HG03354 (cell line): ENCODE measurements around the gene COL1A1.

Source experiments
- ATAC-seq: cut with Tn5 transposase; IDR thresholded peaks from one replicate; pipeline ENCODE4 v1.9.1; 2021; ENCODE audit warnings: mild to moderate bottlenecking; ENCODE audit not compliant: unreplicated experiment, poor library complexity, severe bottlenecking

COL1A1 gene

DNA sequence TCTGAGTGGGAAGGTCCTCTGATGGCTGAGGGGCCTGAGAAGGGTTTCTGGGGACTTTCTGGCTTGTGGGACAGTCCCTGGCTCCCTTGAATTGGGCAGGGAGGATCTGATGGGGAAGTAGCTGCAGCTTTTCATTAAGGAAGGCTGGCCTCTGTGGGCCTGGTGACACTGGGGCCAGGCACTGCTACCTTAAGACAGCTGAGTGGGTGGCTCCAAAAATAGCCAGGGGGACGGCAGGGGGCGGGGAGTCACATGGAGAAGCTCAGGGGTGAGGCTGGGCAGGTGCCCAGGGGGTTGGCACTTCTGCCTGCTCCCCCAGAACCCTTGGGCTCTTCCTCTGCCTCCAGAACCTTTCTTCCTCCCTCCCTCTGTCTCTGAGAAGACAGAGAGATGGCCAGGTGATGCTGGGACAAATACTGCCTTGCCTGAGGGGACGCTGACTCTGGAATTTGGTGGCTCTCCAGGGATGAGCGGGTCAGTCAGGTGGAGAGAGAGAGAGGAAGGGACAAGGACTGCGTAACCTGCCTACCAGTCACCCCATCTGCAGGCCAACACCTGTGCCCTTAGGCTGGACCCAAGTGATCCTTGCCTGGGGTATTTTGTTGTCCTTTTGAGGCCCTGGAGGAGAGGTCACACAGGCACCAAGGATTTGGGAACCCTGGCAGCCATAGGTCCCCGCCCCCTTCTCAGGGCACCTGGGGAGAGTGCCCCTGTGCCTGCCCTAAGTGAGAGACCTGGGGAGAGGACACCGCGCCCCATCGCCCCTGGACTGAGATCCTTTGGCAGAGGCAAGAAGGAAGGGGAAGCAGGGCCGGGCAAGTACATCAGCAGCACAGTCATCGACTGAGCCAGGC, 37.4 kb downstream of the COL1A1 start:
- no peak for ATAC-seq

DNA sequence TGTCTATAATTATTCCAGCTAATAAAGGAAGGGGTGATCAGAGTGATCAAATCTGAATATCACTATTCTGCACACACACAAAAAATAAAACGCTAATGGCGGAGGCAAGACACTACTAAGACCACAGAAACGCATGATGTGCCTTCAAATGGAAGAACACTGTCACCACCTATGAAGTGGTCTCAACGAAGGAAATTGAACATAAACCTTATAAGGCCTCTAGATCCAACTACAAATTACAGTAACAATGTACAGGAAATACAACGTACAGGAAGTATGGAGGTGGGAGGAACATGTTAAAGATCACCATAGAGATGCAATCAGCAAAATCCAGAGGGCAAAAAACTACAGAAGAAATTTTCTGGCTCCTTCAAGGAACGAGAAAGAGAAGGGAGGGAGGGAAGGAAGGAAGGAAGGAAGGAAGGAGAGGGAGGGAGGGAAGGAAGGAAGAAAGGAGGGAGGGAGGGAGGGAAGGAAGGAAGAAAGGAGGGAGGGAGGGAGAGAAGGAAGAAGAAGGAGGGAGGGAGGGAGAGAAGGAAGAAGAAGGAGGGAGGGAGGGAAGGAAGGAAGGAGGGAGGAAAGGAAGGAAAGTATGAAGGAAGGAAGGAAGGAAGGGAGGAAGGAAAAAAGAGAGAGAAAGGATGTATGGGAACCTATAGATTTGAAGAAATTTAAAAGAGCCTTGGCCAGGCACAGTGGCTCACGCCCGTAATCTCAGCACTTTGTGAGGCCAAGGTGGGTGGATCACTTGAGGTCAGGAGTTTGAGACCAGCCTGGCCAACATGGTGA, 38.8 kb downstream of the COL1A1 start:
- no peak for ATAC-seq

DNA sequence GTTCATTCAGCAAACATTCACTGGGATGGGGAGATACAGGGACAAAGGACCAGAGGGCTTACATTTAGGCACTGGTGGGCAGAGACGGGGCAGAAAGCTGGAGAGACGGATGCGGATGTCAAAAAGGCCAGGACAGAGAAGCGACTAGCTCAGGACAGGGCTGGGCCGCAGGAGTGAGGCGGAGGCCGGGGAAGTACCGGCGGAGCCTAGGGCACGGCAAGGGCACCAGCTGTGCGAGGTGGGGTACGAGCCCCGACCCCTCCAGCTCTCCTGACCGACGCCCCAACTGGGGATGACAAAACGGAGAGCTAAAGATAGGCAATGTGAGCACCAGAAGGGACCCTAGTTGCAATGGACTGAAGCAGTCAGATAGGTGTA, 39.5 kb downstream of the COL1A1 start:
- ATAC-seq: no peak

DNA sequence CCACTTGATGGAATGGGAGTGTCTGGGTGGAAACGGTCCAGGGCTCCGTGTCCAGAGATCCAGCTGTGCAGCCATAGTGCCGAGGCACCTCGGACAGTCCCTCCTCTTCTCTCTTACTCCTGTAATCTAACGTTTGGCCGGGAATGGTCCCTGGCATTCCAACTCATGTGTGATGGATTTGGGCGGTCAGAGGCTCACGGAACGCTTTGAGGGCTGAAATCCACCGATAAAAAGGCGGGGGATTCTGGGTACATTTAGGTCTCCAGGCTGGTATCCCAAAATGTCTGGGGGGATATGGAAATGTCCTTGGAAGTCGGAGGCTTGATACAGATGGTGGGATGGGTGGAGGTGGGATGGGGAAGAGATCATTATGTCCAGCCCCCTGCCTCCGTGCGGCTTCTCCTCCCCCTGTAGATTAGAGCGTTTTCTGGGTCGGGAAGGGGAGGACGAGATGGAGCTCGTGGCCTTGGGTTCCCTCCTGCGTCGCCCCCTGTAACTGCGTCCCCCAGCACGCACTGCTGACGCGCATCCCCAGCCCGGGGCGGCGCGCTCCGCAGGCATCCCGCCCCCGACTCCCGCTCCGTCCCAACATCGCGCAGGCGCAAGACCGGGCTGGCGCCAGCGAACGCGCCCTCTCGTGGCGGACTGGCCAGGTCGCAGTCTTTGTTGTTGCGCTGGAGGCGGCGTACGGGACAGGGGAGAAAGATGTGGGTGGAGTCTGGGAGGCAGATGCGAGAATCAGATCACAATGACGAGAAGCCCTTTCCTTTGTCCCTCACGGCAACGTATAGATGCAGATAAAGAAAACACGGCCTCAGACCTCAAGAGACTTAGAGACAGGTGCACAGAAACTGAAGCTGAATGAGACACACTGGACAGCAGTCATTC, 40.2 kb downstream of the COL1A1 start:
- ATAC-seq: peak; percentile 90

DNA sequence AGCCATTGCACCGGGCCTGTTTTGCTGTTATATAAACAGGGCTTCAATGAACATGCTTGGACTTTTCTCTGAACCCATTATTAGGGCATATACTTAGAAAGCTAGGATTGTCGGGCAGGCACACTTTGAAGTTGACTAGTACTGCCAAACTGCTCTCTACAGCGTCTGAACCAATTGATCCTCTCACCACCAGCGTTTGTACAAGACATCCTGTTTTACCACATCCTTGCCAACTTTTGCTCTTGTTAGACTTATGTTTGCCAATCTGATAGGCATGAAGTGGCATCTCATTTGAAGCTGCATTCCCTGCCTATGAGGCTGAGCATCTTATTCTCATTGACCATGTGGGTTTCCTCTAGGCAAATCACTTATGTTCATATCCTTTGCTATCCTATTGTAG, 43.5 kb downstream of the COL1A1 start:
- no peak for ATAC-seq

DNA sequence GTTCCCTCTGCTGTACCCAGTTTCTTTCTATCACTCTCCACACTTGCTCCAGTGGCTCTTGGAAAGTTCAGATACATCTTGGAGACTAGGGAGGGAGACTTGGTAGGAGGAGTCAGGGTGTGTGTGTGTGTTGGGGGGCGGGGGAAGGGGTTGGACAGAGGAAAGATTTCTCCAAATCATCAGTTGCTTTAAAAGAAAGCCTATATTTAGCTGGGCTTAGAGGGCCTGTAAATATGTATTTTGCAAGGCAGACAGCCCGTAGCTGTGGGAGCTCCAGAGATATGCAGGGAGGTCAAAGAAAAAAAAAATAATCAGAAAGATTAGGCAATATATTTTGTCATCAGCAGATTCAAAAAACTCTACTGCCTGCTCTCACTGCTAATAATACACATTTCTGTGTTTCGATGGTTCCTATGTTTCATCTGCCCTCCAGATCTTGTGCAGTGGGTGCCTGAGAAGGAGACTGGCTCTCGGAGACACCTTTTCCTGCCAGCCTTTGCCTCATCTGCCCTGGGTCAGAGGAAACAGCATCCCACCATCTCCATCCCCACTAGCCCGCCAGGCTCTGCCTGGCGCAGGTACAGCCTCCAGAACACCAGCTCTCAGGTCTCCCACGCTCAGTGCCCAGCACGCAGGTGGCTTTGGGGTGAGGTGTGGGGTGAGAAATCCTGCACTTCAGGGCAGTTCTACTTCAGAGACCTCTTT, 46.2 kb downstream of the COL1A1 start:
- ATAC-seq: no peak

DNA sequence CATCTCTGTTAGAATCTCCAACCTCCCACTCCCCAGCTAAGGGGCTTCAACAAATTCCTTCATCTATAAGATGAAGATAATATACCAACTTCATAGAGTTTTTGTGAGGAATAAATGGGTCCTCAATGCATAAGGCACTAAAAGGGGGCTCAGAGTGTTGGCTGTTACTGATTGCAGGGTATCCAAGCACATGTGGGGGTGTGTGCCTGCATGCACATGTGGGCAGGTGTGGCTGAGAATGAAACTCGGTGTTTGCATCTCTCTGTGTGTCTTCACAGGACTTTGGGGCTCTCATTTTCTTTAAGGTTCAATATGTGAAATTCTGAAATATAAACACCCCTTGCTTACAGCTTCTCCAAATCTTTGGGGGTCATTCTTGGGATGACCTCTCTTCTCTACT, 46.8 kb downstream of the COL1A1 start:
- ATAC-seq: peak; percentile 29

DNA sequence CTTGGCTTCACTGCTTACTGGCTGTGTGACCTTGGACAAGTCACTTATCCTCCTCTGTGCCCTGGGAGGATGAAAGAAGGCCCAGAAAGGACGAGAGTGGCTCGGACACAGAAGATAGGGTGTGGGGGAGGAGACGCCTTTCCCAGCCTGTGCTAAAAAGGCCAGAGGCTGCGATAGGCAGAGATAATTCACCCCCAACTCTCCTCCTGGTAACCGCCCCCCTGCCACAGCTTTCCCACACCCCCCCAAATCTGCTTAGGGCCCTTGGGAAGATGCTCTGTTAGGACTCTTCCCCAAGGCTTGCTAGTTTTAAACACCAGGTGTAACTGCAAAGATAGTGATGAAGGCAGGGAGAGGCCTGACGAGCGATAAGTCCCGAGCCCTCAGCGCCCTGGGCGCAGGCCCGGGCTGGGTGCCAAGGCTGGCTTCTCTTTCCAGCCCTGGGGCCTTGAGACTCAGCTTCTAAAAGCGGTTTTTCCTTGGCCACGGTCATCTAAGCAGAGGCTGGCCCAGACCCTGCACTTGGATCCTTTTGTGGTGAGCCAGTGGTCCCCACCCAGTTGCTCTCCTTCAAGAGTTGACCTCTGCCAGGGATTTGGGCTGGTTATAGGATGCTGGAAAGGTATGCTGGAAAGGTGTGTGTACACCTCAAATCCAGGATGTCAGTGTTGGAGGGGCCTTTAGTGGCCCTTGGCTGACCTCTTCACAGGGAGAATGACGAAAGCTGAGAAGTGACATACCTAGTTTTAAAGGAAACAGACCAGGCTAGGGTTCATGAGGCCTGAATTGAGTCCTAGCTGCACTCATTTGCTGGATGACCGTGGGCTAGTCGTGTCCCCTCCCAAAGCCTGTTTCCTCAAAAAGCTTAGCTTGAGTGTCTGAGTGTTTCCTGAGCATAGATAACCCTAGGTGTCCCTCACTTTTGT, 47.5 kb downstream of the COL1A1 start:
- no peak for ATAC-seq

DNA sequence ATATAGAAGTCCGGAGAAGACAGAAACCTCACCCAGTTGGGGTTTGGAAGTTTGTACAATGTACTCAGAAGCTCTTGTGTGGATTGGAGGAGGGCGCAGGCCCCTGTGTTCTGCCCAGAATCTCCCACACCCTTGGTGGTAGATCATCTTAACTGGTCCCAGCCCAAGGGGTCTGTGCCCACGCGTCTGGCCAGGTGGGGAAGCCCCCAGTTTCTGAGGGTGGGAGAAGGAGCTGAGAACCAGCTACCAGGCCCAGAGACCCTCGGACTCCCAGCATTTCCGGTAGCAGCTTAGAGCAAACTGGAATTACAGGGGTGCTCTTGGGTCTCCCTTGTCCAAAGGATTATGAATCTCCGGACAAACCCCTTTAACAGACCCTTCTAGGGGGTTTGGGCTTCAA, 48.7 kb downstream of the COL1A1 start:
- no peak for ATAC-seq

DNA sequence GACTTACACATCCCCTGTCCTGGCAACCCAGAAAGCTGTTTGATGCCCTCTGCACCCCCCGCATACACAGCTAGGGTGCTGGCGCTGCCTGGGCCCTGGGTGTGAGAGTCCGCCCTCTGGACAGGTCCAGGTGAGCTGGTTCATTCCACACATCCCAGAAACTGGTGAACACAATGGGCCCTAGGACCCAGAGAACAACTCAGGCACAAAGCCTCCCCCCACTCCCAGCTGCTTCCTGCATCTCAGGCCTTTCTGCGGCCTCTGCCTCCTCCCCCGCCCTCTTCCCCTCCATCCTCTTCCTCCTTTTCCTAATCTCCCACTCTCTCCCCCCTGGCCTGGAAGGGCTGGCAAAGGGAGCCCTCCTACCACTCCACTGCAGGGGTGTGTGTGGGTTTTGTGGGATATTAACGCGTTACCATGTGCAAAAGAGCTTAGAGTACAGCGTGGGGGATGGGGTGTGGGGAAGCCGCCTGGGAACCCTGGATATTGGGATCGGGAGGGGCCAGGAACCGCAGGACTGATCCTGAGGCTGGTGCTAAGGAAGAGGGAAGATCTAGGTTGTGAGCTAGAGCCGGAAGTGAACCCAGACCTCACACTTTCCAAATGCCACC, 49.4 kb downstream of the COL1A1 start:
- peak; percentile 33 for ATAC-seq

DNA sequence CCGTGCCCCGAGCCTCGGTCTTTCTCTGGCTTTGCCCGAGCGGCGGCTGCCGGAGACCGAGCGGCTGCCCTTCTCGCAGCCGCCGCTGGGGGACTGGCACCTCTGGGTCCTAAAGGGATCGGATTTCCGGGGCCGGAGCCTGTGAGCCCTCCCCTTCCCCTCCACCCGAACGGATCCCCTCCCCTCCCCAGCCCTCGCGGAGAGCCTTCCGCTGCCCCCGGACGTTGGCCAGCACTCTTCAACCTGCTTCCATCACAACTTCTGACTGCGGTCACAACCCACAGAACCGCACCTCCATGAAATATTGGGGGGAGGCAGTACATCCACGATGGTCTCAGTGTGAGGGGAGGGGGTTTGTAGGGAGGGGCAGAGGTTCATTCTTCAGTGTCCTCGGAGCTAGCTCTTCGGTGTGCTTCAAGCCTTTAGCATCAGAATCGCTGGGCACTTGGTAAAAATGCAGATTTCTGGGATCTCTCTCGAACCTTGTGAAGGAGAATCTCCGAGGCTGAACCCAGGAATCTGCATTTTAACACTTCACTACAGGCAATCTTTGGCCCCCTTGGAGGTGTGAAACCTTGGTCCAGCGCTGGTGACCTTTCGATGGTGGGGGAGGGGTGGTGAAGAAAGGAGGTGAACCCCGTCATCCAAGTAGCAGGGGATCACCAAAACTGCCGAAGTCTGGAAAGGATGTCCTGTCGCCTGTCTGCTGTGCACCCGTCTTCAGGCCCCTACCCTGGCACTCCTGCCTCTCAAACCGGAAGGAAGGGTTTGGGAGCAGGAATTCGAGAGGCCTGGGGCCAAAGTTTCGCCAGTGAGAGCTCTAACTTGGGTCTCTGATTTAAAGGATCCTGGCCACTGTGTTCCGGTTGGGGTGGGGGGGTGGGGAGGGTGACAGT, 50.1 kb downstream of the COL1A1 start:
- peak; percentile 52 for ATAC-seq

DNA sequence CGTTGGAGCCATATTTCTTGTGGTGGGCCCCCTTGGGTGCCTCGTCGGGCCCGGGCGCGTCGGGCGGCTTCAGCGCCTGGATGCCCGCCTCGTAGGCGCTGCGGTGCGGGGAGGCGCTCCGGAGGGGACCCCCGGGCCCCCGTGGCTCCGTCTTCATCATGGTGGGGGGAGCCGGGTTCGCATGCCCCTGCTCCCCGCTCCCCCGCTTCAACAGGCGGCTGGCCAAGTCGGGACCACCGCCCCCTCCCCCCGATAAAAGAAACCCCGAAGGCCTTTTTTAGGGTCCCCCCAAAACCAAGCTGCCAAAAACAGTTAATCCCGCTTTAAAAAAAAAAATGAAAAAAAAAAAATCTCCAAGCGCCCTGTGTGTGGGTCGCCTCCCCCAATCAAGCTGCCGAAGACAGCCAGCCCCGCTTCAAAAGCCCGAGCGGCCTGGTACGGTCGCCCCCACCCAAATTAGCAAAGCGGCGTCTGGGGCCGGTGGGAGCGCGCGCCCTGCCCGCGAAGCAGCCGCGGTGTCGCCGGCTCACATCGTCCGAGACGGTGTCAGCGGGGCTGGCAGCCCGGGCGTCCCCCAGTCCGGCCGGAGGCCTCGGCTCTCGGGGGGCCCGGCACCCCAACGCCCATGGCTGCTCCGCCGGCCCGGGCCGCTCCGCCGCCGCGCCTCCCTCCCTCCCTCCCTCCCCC, 50.9 kb downstream of the COL1A1 start, which contains the start of gene PPP1R9B:
PPP1R9B (minus strand) TSS at position 324 of the 687 bp plus-strand sequence; CDS start at position 160, 164 bp downstream.
- peak; percentile 4 for ATAC-seq

DNA sequence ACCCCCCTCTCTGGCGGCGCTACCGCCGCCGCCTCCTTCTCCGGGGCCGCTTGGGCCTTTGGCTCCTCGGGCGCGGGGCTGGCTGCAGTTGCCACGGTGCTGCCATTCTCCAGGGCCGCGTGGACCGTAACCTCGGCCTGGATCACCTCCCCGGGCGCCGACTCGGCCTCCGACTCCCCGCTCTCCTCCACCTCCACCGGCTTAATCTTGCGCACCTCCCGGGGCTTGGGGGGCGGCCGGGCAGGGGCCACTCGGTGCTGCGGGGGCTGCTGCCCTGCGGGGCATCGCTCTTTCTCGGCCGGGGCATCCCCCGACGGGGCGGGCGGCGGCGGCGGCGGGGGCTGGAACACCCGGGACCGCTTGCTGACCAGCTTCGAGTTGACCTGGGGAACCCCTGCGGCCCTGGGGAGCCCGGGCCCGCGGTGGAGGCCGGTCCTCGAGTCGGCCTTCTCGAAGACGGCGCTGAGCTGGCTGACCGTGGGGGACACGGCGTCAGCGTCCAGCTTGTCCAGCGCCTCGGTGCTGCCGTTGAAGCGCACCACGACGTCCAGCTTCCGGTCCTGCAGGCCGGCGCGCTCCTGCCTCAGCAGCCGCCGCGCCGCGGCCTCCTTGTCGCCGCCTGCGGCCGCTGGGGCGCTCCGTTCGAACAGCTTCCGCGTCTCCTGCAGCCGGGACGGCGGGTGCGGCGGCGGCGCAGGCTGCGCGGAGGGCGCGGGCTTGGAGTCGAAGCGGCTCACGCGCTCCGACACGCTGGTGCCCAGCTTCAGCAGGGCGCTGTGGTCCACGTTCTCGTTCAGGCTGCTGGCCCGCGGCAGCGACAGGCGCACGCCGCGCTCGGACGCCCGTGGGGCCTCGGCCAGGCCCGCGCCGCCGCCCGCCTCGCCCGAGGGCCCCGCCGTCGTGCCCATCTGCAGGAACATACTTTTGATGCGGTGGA, 51.7 kb downstream of the COL1A1 start:
- ATAC-seq: no peak

DNA sequence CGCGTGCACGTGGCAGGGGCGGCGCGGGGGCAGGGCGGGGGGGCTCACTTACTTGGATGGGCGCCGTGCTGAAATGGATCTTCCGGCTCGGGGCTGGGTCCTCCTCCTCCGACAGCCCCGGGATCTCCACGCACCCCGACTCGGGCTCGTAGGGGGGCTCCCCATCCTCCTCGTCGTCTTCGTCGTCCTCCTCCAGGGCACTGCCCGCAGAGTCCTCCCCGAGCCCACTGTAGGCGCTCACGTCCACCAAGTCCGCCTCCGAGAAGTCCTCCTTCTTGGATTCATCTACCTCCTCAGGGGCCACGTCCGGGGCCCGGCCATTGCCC, 52.4 kb downstream of the COL1A1 start:
- ATAC-seq: no peak

DNA sequence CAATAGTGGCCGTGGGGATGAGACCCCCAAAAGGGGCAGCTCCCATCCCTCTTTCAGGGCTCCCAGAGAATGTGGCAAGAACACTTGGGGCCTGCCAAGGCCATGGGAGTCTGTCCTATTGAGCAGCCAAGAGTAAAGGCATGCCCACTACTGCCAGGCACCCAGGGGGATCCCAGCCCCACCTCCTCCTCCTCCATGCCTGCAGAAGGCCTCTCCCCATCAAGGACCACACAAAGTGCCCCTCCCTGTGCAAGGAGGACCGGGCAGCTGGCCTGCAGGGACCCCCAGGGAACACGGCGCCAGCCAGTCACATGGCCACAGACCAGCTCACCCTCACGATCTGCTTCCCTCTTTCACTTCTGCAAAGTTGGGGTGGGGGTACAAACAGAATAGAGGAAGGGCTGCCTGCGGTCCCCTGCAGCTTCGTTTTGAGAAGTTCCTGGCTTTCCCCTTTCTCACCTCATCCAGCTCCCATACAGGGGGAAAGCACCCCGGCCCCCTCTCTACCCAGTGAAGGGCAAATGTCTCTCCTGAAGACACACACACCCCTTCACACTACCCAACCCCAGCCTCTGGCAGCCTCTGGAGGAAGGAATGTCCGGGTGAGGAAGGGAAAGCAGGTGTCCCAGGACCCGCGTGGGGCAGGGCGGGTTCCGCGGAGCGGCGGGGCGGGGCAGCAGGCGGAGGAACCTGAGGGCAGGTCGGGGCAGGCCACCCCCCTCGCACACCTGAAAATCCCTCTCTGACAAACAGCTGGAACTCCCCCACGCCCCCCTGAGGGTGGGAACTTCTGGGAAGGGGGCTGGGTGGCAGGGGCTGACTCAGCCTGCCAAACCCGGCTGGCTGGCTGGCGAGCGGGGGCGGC, 53.0 kb downstream of the COL1A1 start:
- peak; percentile 34 for ATAC-seq
